LNCAP (cell line): ENCODE data around the gene CBL.

Experiments used
- CTCF ChIP-seq: fragments of 450-650 bp; IDR thresholded peaks from 2 replicates; pipeline ENCODE4 v1.5.1; 2017; ENCODE audit warnings: mild to moderate bottlenecking

Gene CBL

GRCh38 chr11:119341222-119342022 is 135.3 kb downstream of the CBL start:
- TF ChIP-seq CTCF: no peak

GRCh38 chr11:119342023-119342300 is 135.8 kb downstream of the CBL start:
- no peak for TF ChIP-seq CTCF

GRCh38 chr11:119342362-119343130 is 136.4 kb downstream of the CBL start:
- TF ChIP-seq CTCF: no peak

GRCh38 chr11:119343726-119344125 is 137.6 kb downstream of the CBL start:
- TF ChIP-seq CTCF: no peak

GRCh38 chr11:119344291-119345010 is 138.3 kb downstream of the CBL start:
- TF ChIP-seq CTCF: no peak

GRCh38 chr11:119345685-119346084 is 139.5 kb downstream of the CBL start:
- TF ChIP-seq CTCF: no peak

- no peak for TF ChIP-seq CTCF
Measured at GRCh38 chr11:119346605-119347004, 140.5 kb downstream of the CBL start, which contains the start of gene MFRP. TSS of gene MFRP (minus strand) at chr11:119346705. CDS start at chr11:119346513, 192 bp downstream.
